Fibroblast of lung (primary cell): ENCODE data around the gene CEP192. TPM values are rescaled to one million over a fixed set of nuclear protein-coding genes. Genes with fewer than 3 reads are reported as not detected.

ENCODE experiments used
- DNase-seq, 2 donors: peaks; one replicate each; pipeline versions ENCODE4 v3.0.0 to v3.0.0-alpha.2; 2010; ENCODE audit warnings: low read depth in 2 of 2
- H2AFZ ChIP-seq: 2 replicates; pipeline ENCODE4 v1.5.1; 2012; ENCODE audit warnings: low read length, control low read depth, inconsistent platforms
- H3K27ac ChIP-seq: 2 replicates; pipeline ENCODE4 v1.5.1; 2011; ENCODE audit warnings: low read length, control low read depth; ENCODE audit not compliant: insufficient read depth
- H3K27me3 ChIP-seq: 2 replicates; pipeline ENCODE4 v1.5.1; 2011; ENCODE audit warnings: mild to moderate bottlenecking, low read length; ENCODE audit not compliant: control insufficient read depth, insufficient read depth
- H3K36me3 ChIP-seq: 2 replicates; pipeline ENCODE4 v1.5.1; 2011; ENCODE audit warnings: low read length; ENCODE audit not compliant: control insufficient read depth, insufficient read depth
- H3K4me1 ChIP-seq: 2 replicates; pipeline ENCODE4 v1.5.1; 2011; ENCODE audit warnings: low read length; ENCODE audit not compliant: control insufficient read depth, insufficient read depth; ENCODE audit errors: extremely low read depth
- H3K4me2 ChIP-seq: 2 replicates; pipeline ENCODE4 v1.5.1; 2011; ENCODE audit warnings: low read length, control low read depth; ENCODE audit not compliant: insufficient read depth; ENCODE audit errors: extremely low read depth
- H3K4me3 ChIP-seq, 4 experiments: fragments of 200-600 bp in 1 of 4; sonication (generic) in 1 of 4; replicated peaks in 1 of 4; 2 replicates each; pipeline ENCODE4 v1.5.1; 2011 to 2016; ENCODE audit warnings: low read length in 4 of 4, low read depth in 3 of 4, mild to moderate bottlenecking in 3 of 4, control low read depth in 2 of 4, inconsistent platforms in 1 of 4, mixed read lengths in 1 of 4; ENCODE audit not compliant: insufficient read depth in 1 of 4; ENCODE audit errors: control extremely low read depth in 1 of 4
- H3K79me2 ChIP-seq: 2 replicates; pipeline ENCODE4 v1.5.1; 2012; ENCODE audit warnings: mild to moderate bottlenecking, low read length, inconsistent platforms; ENCODE audit not compliant: control insufficient read depth, insufficient read depth
- H3K9ac ChIP-seq: 2 replicates; pipeline ENCODE4 v1.5.1; 2011; ENCODE audit warnings: mild to moderate bottlenecking, low read length, control low read depth; ENCODE audit not compliant: insufficient read depth
- H3K9me3 ChIP-seq: 2 replicates; pipeline ENCODE4 v1.5.1; 2012; ENCODE audit warnings: low read depth, low read length; ENCODE audit not compliant: control insufficient read depth, insufficient read depth
- H4K20me1 ChIP-seq: 2 replicates; pipeline ENCODE4 v1.5.1; 2011; ENCODE audit warnings: low read length; ENCODE audit not compliant: control insufficient read depth, insufficient read depth; ENCODE audit errors: extremely low read depth
- EZH2 ChIP-seq: IDR thresholded peaks from 2 replicates; pipeline ENCODE4 v1.5.1; 2012; ENCODE audit warnings: low read length, control low read depth, mild to moderate bottlenecking; ENCODE audit errors: missing control alignments
- polyA plus RNA-seq, 2 donors: library from polyadenylated mRNA; depleted of rRNA in 1 of 2; stranded (reverse) in 1 of 2; unstranded in 1 of 2; fragments of >200 nt; gene quantifications; 2 replicates each; pipeline ENCODE4 v1.2.1, GENCODE V29; 2011 to 2012; ENCODE audit warnings: missing spikeins in 1 of 2
- total RNA-seq: library from RNA; depleted of rRNA; stranded (reverse); fragments of >200 nt; gene quantifications from 2 replicates; pipeline ENCODE4 v1.2.1, GENCODE V29; 2014
- TF ChIP-seq, protein P1 (sequence below), 2 donors: IDR thresholded peaks in 1 of 2; conservative IDR thresholded peaks in 1 of 2; 1 replicate in 1 of 2; 2 replicates in 1 of 2; pipeline ENCODE4 v1.5.1; 2011 to 2012; ENCODE audit warnings: low read length in 2 of 2, control low read depth in 1 of 2, inconsistent platforms in 1 of 2, low read depth in 1 of 2, mild to moderate bottlenecking in 1 of 2

Gene CEP192
- total and polyA plus RNA-seq, 2 donors (not counting 1 experiment from before 2014, with no cell fraction given): 12.5 to 32.7 TPM

DNA sequence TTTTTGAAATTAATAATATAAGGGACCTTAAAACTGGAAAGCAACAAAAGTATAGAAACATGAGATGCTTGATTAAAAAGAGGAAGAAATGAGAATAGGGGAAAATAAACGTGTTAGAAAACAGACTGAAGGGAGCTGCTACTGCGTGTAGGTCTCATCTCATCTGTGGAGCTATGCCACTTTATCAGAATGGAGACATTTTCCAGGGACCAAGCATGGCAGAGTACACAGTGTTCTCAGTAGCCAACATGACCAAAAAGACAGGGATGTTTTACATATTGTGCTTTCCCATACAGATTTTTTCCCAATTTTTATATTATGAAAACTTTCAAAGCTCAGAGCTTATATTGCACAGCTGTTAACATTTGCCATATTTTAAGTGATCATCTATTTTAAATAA, 23.1 kb downstream of the CEP192 start:
- no peaks in the 10 kb centered on the region for H4K20me1 ChIP-seq
- H3K79me2 ChIP-seq: no peaks in the 10 kb centered on the region
- no peak overlapping the region for H3K9ac ChIP-seq
- no peaks in the 10 kb centered on the region for H3K4me1 ChIP-seq
- no peak for DNase-seq
- H2AFZ ChIP-seq: no peak overlapping the region
- peaks cover 3% of the 10 kb centered on the region for H3K36me3 ChIP-seq
- no peaks in the 10 kb centered on the region for H3K9me3 ChIP-seq
- no peak for TF ChIP-seq EZH2
- TF ChIP-seq, protein P1, sequence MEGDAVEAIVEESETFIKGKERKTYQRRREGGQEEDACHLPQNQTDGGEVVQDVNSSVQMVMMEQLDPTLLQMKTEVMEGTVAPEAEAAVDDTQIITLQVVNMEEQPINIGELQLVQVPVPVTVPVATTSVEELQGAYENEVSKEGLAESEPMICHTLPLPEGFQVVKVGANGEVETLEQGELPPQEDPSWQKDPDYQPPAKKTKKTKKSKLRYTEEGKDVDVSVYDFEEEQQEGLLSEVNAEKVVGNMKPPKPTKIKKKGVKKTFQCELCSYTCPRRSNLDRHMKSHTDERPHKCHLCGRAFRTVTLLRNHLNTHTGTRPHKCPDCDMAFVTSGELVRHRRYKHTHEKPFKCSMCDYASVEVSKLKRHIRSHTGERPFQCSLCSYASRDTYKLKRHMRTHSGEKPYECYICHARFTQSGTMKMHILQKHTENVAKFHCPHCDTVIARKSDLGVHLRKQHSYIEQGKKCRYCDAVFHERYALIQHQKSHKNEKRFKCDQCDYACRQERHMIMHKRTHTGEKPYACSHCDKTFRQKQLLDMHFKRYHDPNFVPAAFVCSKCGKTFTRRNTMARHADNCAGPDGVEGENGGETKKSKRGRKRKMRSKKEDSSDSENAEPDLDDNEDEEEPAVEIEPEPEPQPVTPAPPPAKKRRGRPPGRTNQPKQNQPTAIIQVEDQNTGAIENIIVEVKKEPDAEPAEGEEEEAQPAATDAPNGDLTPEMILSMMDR (conservative IDR thresholded peaks at IDR 0.05 in 1 of 2, IDR thresholded peaks at IDR 0.05 in 1 of 2; ENCODE audit: low read depth in 1 of 2, low read length in 2 of 2): no peak
- H3K4me3 ChIP-seq: no peak overlapping the region
- no peaks in the 10 kb centered on the region for H3K27me3 ChIP-seq
- H3K27ac ChIP-seq: no peak overlapping the region
- H3K4me2 ChIP-seq: no peak overlapping the region

- H4K20me1 ChIP-seq: no peaks in the 10 kb centered on the region
- H3K4me2 ChIP-seq: no peak overlapping the region
- no peak for DNase-seq
- H3K79me2 ChIP-seq: no peaks in the 10 kb centered on the region
- no peak for TF ChIP-seq EZH2
- TF ChIP-seq, protein P1 (conservative IDR thresholded peaks at IDR 0.05 in 1 of 2, IDR thresholded peaks at IDR 0.05 in 1 of 2; ENCODE audit: low read depth in 1 of 2, low read length in 2 of 2): no peak
- no peak overlapping the region for H2AFZ ChIP-seq
- no peak overlapping the region for H3K4me3 ChIP-seq
- H3K27me3 ChIP-seq: no peaks in the 10 kb centered on the region
- no peak overlapping the region for H3K27ac ChIP-seq
- no peaks in the 10 kb centered on the region for H3K9me3 ChIP-seq
- H3K4me1 ChIP-seq: no peaks in the 10 kb centered on the region
- H3K9ac ChIP-seq: no peak overlapping the region
- H3K36me3 ChIP-seq: peaks cover 3% of the 10 kb centered on the region
Measured at GRCh38 chr18:13014818-13015217, 23.7 kb downstream of the CEP192 start.

- no peak overlapping the region for H3K27ac ChIP-seq
- peaks cover 3% of the 10 kb centered on the region for H3K36me3 ChIP-seq
- H3K27me3 ChIP-seq: no peaks in the 10 kb centered on the region
- no peak for DNase-seq
- no peak overlapping the region for H3K4me3 ChIP-seq
- no peak overlapping the region for H2AFZ ChIP-seq
- no peak for TF ChIP-seq EZH2
- TF ChIP-seq, protein P1 (conservative IDR thresholded peaks at IDR 0.05 in 1 of 2, IDR thresholded peaks at IDR 0.05 in 1 of 2; ENCODE audit: low read depth in 1 of 2, low read length in 2 of 2): no peak
- no peak overlapping the region for H3K4me2 ChIP-seq
- no peaks in the 10 kb centered on the region for H4K20me1 ChIP-seq
- H3K79me2 ChIP-seq: no peaks in the 10 kb centered on the region
- H3K4me1 ChIP-seq: no peaks in the 10 kb centered on the region
- H3K9me3 ChIP-seq: no peaks in the 10 kb centered on the region
- no peak overlapping the region for H3K9ac ChIP-seq
Measured at GRCh38 chr18:13017247-13017875, 26.2 kb downstream of the CEP192 start.
